Pons (tissue), 1 donor: ENCODE data around the gene SHC1.

Experiments used
- DNase-seq: peaks from one replicate; pipeline ENCODE4 v3.0.0-alpha.2; 2016; ENCODE audit warnings: low spot score

SHC1 gene

DNA sequence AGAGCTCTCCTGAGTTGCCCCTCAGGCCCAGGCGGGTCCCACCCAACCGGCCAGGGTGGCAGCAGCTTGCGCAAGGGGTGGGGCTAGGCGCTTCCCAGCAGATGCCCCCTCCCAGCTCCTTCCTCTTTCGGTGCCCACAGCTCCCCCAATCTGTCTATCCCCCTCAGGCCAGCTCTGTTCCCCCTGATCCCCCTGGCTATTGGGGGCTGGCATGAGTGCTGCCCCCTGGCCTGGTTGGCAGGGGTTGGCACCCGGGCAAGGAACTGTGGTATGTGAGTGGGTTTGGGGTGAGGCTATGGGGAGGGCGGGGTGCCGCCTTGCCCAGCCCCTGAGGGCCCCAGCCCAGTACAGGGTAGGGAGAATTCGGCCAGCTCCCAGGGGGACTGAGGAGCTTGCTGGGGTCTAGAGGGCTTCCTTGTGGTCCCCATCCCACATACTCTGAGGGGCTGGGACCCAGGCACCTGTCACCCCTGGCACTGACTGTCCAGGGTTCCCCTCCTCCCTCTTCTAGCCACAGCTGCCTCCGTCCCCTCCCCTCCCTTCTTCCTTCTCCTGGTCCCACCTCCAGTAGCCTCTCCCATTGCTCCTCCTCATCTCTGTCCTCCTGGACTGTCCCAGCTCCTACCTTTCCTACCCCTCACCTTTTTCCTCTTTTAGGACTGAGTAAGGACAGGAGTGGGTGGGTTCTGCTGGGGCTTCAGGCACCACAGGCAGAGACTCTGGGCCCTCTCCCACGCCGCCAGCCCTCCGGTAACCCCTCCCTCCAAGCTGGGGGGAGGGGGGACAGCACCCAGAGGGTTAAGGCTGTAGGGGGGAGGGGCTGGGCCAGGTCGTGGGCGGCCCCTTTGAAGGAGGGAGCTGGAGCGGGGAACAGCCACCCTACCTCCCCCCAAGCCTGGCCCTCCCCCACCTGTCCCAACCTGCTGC is 37.7 kb upstream of the SHC1 start:
- no peak for DNase-seq

GRCh38 chr1:155007251-155007828 is 36.8 kb upstream of the SHC1 start:
- peak; percentile 43 for DNase-seq

- peak; percentile 70 for DNase-seq
Observed at GRCh38 chr1:155006601-155007101, 36.1 kb upstream of the SHC1 start.

DNA sequence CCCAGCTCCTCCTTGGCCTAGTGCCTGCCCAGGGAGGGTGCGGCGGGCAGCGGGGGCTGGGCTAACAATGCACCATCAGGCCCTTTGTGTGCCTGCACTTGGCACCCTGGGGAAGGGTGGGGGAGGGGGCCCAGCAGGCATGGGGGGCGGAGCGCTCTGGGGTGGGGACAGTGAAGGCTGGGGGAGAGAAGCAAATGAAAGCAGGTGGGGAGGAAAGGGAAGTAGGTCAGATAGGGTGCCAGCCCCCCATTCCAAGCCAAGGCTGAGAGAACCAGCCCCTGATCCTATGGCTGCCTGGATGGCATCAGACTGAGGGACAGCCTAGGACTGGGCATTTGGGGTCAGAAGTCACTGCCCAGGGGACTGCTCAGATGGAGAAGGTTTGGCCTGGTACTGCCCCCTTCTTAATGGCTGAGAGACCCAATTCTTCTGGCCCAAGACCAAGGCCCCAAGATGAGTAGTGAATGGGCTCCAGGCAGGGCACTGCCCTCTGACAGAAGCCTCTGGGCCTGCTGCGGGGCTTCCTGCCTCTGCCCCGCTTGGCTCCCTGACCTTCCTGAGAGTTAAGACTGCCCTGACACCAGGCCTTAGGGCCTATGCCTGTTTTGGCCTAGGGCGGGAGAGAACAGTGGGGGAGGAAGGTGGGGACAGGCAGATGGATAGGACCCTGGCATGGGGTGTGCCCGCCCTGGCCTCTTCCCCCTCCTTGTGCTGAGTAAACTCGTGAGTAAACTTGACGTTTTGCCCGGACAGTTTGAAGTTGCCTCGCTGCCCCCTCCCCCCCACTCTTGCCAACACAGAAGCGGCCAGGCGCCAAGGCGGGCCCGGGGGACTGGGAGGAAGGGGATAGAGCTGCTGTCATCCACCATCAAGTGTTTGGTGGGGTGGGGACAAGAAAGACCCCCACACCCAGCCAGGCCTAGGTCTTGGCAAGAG is 34.8 kb upstream of the SHC1 start:
- peak; percentile 79 for DNase-seq

DNA sequence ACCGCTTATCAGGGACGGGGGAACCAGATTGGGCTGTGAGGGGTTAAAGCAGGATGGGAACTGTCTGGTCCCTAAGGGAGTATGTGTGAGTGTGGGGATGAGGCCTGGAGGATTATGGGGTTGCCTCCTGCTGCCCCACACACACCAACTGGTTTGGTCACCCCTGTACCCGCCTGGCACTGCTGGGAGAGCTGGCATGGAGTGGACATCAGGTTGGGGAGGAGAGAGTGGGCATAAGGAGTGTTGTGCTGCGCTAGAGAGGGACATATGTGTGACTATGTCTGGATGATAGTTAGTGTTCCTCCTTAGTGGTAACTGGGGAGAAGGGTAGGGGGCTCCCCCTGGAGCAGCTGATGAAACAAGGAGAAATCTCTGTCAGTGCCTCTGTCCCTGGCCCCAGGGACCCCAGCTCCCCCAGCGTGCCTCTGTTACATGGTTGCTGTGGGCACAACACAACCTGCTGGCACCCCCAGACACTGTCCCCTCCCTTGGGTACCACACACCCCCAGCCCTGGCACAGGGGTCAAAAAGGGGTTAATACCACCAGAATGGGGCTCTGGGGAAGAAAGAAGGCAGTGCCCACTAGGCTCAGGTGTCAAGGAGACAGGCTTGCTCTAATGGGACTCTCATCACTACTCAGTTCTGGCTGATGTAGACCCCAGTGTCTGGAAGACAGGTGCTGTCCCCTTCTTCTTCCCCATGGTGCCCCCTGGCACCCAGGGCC is 34.0 kb upstream of the SHC1 start:
- DNase-seq, result peak; percentile 69

DNA sequence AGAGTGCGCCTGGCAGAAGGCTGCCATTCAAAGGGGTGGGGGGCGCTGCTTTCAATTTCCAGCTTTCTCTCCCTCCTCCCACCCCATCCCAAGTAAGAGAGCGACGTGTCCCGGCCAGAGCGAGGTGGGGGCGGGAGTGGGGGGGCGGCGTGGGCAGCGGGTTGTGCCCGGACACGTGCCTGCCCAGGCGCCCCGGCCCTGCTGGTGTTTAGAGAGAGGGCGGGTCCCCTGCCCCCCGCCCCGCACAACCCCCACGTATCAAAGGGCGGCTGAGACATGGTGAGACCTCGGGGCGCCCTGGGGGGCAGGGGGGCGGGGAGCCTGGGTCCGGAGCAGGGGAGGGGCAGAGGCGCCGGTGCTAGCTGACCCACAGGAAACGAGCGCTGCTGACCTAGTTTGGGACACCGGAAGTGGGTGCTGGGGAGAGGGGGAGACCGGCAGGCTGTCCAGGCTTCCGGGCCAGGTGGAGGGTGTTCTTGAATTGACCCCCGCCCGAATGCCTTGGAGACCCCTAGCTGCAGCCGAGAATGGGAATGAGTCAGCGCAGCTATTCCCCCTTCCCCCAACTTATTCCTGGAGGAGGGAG is 33.3 kb upstream of the SHC1 start:
- DNase-seq, result peak; percentile 67

GRCh38 chr1:155003227-155003765 is 32.7 kb upstream of the SHC1 start:
- no peak for DNase-seq

DNA sequence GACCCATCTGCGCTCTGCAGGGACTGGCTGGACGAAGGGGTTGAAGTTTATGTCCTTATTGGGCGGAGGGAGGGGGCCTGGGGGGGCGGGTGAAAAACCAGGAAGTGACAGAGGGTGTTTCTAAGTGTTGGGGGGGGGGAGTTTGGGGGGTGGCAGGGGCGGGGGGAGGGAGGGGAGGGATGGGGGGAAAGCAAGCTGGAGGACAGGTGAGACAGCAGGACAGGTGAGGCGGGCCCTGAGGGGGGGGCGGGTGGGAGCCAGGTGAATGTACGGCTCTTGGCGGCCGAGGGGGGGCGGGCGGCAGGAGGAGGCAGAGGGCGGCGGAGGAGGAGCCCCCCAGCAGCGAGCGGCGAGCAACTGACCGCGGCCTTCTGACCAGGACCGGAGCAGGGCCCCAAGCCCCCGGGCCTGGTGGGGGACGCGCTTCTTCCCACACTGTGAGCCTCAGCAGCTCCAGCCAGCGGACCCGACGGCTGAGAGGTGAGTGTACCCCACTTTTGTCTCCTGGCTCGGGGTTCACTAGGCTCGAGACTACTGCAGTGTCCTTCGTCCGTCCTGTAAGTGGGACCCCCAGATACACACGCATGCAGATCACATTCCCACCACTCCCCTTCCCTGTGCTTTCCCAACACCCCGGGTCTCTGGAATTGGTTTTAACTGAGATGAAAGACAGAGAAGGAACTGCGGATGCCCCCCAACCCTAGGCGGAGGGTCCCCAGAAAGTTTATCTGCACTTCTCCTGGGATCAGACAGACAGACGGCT is 32.1 kb upstream of the SHC1 start, which contains the start of gene ZBTB7B:
ZBTB7B (plus strand) TSS at position 339 of the 763 bp plus-strand sequence. CDS start 11,859 bp downstream, outside the sequence.
- peak; percentile 45 for DNase-seq

DNA sequence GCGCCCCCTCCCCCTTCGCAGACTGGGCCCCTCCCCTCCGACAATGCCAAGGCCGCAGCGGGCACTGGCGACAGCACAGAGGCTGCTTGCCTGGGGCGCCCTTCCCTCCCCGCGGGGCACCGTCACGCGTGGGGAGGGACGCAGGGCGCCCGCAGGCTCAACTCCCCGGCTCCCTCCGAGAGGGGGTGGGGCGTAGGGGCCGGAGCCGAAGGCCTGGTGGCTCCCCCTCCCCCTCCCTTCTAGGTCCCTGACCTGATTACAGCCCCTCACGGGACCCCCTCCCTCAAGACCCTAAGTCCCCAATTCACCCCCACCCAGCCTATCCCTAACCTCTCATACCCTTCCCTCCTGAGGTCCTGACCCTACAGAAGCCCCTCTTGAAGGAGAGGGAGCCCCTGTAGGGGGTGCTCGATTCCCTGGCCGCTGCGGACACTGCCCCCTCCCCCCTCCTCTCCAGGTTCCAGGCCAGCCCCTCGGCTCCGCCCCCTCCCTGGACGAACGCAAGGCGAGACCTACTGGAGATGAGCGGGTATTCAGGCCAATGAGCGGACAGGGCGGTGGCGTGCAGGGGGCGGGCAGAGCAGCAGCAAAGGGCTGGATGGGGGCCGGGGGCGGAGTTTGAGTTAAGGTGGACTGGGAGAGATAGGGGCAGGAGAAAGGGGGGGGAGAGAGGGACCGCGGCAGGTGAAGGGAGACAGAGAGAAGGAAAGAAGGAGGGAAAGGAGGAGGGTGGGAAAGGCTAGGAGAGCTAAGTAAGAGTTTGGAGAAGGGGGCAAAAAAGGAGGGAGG is 31.3 kb upstream of the SHC1 start:
- peak; percentile 99 for DNase-seq

GRCh38 chr1:155001425-155001674 is 30.8 kb upstream of the SHC1 start:
- no peak for DNase-seq

- peak; percentile 83 for DNase-seq
Observed at GRCh38 chr1:155000726-155001424, 30.3 kb upstream of the SHC1 start.

DNA sequence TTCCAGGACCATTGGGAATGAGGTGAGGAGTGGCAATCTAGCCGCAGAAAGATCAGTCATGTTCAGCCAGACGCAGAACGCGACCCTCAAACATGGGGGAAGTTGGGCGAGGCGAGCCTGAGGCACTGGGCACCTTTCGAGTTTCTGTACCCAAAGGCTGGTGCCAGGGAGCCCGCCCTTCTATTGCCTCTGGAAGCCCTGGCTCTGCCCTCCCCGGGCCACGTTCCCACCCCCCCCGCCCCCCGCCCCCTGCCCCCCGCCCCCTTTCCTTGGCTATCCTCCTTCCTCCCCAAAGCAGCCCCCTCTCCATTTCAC is 29.8 kb upstream of the SHC1 start:
- DNase-seq, result no peak

DNA sequence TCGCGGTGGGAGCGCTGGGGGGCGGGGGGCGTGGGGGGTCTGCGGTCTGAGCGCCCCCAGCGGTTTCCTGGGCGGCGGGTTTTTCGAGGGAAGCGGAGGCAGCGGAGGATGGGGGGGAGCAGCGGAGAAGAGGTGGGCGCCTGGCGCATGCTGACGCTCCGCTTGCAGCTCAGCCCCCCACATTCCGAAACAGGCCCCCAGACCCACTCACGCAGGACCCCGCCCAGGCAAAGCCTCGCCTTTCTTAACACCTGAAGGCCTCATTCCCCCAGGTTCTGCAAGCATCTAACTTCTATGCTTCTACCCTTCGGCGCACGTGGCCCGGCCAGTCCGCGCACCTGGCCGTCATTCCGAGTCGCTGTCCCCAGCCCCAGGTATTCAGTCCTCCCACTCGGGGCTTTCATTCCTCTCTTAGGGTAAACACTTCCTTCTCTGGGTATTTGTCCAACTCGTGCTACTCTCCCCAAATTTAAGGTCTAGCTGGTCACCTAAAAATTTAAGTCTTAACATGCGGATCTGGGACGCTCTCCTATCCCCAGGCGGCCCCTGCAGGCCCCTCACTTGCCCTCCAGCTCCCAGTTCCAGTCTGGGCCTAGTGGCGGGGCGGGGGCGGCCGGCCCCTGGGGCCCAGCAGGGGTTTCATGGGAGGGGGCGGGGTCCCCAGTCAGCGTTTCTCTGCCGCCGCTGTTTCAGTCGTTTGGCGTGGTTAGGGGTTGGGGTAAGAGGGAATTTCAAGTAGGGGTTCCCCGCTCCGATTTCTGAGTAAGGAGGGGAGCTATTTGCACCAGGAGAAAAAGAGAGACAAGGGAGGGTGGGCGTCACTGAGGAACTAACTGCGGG is 29.2 kb upstream of the SHC1 start:
- DNase-seq, result no peak

DNA sequence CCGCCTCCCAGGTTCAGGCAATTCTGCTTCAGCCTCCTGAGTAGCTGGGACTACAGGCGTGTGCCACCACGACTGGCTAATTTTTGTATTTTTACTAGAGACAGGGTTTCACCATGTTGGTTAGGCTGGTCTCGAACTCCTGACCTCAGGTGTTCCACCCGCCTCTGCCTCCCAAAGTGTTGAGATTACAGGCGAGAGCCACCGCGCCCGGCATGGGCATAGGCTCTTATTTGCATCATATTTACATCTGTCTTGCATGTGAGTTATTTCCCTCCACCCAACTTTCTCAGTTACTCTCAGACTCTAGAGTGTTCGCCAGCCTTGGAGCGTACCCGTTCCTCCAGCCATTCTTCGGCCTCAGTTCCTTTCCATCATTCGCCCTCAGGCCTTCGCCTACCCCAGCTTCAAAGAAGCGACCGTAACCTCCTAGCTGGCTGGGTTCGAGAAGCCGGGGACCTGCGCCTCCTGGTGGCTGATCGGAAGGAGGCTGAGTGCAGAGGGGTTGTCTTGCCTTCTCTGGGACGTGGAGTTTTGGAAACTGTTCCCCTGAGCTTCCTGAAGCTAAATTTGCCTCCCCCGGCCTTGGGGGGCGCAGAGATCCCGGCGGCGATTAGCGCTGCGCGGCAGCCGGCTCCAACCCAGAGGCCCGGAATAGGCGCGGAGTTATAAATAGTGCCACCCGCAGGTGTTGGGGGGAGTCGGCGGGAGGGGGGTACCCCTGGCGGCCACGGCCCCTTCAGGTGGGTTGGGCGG is 28.4 kb upstream of the SHC1 start:
- DNase-seq, result no peak

DNA sequence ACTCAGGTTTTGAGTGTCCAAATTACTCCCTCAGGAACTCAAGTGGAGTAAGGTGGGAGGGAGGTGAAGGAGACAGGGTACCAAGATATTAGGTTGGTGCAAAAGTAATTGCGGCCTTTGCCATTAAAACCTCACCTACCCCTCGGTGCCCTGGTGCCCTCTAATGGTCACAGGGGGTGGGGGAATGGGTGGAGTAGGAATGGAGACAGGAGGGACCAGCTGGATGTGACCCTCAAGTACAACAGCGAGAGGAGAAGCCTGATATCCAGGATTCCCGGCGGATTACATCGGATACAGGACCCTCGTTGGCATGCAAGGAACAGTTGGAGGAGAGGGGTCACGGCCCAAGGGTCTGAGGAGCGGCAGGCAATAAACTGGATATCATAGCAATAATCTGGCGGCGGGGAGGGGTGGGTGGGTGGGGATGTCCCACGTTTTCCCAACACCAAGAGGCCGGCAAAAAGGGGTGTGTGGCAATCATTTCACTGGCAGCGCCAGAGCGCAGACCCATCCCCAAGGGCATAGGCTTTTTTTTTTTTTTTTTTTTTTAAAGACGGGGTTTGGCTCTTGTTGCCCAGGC is 27.7 kb upstream of the SHC1 start:
- no peak for DNase-seq

DNA sequence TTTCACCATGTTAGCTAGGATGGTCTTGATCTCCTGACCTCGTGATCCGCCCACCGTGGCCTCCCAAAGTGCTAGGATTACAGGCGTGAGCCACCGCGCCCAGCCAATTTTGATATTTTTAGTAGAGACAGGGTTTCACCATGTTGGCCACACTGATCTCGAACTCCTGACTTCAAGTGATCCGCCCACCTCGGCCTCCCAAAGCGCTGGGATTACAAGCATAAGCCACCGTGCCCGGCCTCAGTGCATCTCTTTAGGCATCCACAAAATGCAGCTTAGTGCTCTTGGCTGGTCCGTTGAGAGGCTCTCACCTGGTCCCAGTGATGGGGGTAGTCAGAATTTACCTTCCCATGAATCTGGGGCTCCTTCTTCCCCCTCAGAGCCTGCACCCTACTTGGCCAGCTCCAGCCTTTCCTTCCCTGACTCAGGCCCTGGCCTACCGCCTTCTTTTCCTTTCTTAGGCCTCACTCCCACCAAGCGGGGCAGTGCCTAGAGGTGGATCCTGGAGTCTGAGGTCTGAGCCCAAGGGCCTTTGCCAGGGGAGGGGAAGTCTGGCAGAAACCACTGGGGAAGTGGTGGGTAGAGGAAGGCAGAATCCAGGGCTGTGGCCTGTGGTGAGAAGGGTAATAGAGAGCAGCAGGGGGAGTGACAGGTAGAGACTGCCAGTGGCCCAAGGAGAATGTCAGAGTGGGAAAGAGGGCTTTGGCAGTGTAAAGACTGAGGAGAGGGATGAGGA is 26.6 kb upstream of the SHC1 start:
- DNase-seq, result no peak
